HUES6 (cell line): ENCODE results near the gene UBR4.

Experiments used
- H3K27ac ChIP-seq: 2 replicates; pipeline ENCODE4 v1.7.0; 2013; ENCODE audit warnings: low read depth, mild to moderate bottlenecking, low read length, inconsistent platforms
- H3K27me3 ChIP-seq: 2 replicates; pipeline ENCODE4 v1.6.1; 2013; ENCODE audit warnings: low read length; ENCODE audit not compliant: control insufficient read depth, insufficient read depth
- H3K36me3 ChIP-seq: 2 replicates; pipeline ENCODE4 v1.6.1; 2013; ENCODE audit warnings: low read length; ENCODE audit not compliant: control insufficient read depth, insufficient read depth
- H3K4me1 ChIP-seq: 2 replicates; pipeline ENCODE4 v1.6.1; 2013; ENCODE audit warnings: low read length; ENCODE audit not compliant: control insufficient read depth, insufficient read depth
- H3K4me3 ChIP-seq: 2 replicates; pipeline ENCODE4 v1.5.1; 2013; ENCODE audit warnings: low read depth, low read length
- H3K9ac ChIP-seq: one replicate; pipeline ENCODE4 v1.6.1; 2013; ENCODE audit warnings: mild to moderate bottlenecking, low read length
- H3K9me3 ChIP-seq: 2 replicates; pipeline ENCODE4 v1.6.1; 2013; ENCODE audit warnings: low read depth, low read length; ENCODE audit not compliant: control insufficient read depth, insufficient read depth

The UBR4 gene

DNA sequence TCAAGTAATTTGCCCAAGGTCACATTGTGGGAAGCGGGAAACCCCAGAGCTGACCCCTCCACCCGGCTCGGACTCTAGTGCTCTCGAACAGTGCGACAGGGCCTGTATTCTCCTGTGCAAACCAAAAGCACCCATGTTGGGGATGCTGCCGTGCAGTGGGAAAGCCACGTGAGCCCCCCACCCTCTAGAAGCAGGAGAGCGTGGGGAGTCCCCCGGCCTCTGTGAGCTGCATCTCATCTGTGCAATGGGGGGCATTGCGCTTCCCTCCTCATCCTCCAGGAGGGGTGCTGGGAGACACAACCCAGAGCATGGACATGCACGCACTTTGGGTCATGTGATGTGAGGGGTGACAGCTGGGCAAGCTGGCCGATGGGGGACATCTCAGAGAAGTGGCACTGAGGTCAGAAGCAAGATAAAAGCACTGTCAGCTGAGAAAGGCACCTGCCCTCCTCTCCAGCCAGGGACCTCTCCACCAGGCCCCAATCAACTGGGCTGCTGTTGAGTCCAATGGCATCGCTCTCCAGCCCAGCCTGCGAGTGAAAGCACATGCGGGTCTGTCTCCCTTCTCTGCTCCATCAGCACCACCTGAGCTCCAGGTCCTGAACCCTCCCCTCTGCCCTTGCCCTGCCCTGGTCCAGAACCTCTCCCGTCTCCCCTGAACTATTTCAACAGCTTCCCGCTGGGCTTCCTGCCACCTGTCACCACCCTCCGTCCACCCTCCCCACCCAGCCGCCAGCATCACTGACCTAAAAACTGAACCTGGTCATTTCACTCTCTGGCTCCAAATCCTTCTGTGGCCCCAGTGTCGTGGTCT is 177.2 kb downstream of the UBR4 start:
- Histone ChIP-seq H3K36me3 (no peaks in the 10 kb centered on the region), H3K9me3 (no peaks in the 10 kb centered on the region), H3K4me3 (no peak overlapping the region), H3K27me3 (no peaks in the 10 kb centered on the region), H3K9ac (peak overlapping the region; percentile 38), H3K4me1 (peaks cover 24% of the 10 kb centered on the region), H3K27ac (no peak overlapping the region)

DNA sequence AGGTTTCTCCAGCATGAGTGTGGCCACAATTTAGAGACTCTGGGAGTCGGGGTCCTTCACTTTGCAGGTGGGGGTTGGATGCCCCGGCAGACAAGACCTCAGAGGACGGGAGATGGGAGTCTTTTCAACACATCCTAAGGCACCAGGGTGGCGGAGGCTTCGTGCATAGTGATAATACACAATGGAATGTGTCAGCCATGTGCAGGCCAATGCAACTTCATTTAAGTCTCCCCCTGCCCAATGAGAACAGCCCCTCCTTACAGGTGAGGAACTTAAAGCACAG is 177.7 kb downstream of the UBR4 start:
- Histone ChIP-seq H3K4me1 (peaks cover 26% of the 10 kb centered on the region), H3K27me3 (no peaks in the 10 kb centered on the region), H3K9me3 (no peaks in the 10 kb centered on the region), H3K27ac (no peak overlapping the region), H3K4me3 (no peak overlapping the region), H3K9ac (no peak overlapping the region), H3K36me3 (no peaks in the 10 kb centered on the region)

DNA sequence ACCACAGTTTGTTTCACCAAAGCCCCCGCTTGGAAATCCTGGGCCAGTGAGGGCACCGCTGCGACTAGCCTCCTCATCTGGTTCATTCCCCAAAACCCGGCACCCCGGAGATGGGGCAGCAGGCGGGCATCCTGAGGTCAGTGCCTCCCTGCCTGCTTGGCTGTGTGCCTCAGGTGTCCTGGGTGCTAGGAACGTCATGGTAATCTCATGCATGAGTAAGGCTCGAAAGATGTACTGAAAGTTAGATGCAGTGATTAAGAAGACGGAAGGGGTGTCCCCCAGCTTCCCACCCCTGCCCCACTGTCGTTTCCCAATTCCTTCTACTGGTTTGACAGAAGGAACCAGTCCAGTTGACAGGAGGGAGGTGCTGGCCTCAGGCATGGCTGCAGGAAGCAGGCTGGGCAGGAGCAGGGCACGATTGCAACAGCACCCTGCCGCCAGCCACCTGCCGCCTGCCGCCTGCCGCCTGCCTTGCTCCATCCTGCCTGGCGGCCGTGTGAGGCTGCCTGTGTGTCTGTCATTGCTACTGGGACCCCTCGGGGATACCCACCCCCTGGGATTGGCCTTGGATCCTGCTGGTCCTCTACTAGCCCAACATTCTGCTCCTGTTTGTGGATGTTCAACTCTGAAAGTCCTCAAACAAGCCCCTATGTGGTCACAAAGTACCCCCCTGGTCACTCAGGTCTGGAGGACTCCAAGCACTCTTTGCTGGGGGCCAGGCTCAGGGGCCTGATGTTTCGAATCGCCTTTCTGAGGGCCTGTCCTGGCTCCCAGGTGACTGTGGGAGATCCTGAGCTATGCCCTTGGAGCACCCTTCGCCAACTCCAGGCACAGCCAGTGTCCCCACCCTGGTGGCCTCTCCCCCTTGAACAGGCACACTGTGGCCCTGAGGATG is 180.6 kb downstream of the UBR4 start:
- Histone ChIP-seq H3K9ac (no peak overlapping the region), H3K4me3 (no peak overlapping the region), H3K27me3 (no peaks in the 10 kb centered on the region), H3K4me1 (peaks cover 18% of the 10 kb centered on the region), H3K36me3 (no peaks in the 10 kb centered on the region), H3K27ac (no peak overlapping the region), H3K9me3 (no peaks in the 10 kb centered on the region)

DNA sequence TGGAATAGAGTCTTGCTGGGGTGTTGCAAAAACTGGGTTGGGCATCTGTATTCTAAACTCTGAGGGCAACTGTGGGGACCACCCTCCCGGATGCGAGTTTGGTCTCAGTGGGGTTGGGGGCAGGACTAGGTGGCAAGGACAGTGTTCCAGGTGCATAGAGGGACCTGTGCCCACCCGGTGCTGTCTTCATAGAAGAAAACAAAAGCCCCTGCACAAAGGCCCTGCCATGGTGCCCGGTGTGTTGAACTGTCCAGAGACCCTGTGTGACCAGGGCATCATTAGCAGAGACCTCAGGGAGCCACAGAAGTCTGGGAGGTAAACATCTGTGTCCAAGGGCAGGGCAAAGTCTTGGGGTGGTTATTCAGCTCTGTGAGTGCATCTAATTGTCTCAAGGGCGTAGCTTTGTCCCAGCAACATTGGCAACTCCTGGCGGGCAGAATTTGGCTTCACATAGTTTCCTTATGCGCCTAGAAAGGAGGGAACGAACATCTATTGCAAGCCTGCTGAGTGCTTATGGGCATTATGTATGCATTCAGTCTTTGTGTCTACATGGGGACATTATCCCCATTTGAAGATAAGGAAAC is 181.4 kb downstream of the UBR4 start:
- Histone ChIP-seq H3K27ac (no peak overlapping the region), H3K36me3 (no peaks in the 10 kb centered on the region), H3K27me3 (no peaks in the 10 kb centered on the region)

DNA sequence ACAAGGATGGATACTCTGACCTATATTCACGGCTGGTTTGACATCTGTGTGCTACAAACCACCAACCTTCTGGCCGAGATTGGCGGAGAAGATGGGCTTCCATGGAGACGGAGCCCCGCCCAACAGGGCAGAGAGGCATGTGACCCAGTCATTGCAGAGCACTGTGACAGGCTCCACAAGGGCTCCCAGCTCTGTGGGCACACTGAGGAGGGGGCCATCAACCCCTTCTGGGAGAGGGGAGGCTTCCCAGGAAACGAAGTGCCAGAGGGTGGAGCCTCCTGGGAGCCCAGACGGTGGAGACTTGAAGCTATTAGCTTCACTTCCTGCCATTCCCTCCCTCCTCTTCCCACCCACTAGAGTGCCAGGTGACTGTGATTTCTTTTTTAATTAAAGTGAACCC is 182.0 kb downstream of the UBR4 start:
- Histone ChIP-seq H3K4me1 (peaks cover 9% of the 10 kb centered on the region), H3K9ac (no peak overlapping the region), H3K9me3 (peaks cover 5% of the 10 kb centered on the region; the same call in 1 of the 2 replicates), H3K27me3 (no peaks in the 10 kb centered on the region), H3K4me3 (no peak overlapping the region), H3K27ac (no peak overlapping the region), H3K36me3 (no peaks in the 10 kb centered on the region)

More for the DNA sequence above, 181.4 kb downstream of the UBR4 start:
- peaks cover 12% of the 10 kb centered on the region for H3K4me1 ChIP-seq
- H3K9ac ChIP-seq: no peak overlapping the region
- no peak overlapping the region for H3K4me3 ChIP-seq
- H3K9me3 ChIP-seq: peaks cover 1% of the 10 kb centered on the region; the same call in 1 of the 2 replicates
